Germinal center (tissue), 1 donor: Measurements from ENCODE around the gene WRAP73.
"Not testable (repeated sequence)": the region's sequence is repeated elsewhere in the genome, so short reads cannot be mapped to it uniquely, and the experiment has no call there.

Experiments used
- DNase-seq: peaks from one replicate; pipeline ENCODE4 v3.0.0; 2012; ENCODE audit warnings: mixed read lengths, low spot score

The WRAP73 gene

GRCh38 chr1:3597599-3597964 is 52.3 kb downstream of the WRAP73 start:
- peak; percentile 28 for DNase-seq

- no peak for DNase-seq
These were observed 53.0 kb downstream of the WRAP73 start for GRCh38 chr1:3596663-3597598.

- no peak for DNase-seq
These were observed 54.0 kb downstream of the WRAP73 start for GRCh38 chr1:3595949-3596348.

GRCh38 chr1:3594706-3595377 is 55.1 kb downstream of the WRAP73 start:
- no peak for DNase-seq

GRCh38 chr1:3593745-3594144 is 56.2 kb downstream of the WRAP73 start:
- no peak for DNase-seq

GRCh38 chr1:3593334-3593733 is 56.6 kb downstream of the WRAP73 start:
- DNase-seq, result no peak

- no peak for DNase-seq
These were observed 58.7 kb downstream of the WRAP73 start for GRCh38 chr1:3590951-3591865.

- DNase-seq, result no peak
These were observed 59.7 kb downstream of the WRAP73 start for GRCh38 chr1:3590139-3590763.

GRCh38 chr1:3588395-3588794 is 61.5 kb downstream of the WRAP73 start:
- no peak for DNase-seq

GRCh38 chr1:3586986-3587759 is 62.7 kb downstream of the WRAP73 start:
- DNase-seq, result no peak

GRCh38 chr1:3585940-3586568 is 63.8 kb downstream of the WRAP73 start:
- DNase-seq, result no peak

GRCh38 chr1:3585353-3585868 is 64.5 kb downstream of the WRAP73 start:
- not testable (repeated sequence) for DNase-seq

- no peak for DNase-seq
These were observed 65.0 kb downstream of the WRAP73 start for GRCh38 chr1:3584915-3585314.

GRCh38 chr1:3583751-3584150 is 66.2 kb downstream of the WRAP73 start:
- not testable (repeated sequence) for DNase-seq

GRCh38 chr1:3581296-3582036 is 68.4 kb downstream of the WRAP73 start:
- DNase-seq, result no peak
